ENCODE results near the gene SKOR1. TPM values are rescaled to one million over a fixed set of nuclear protein-coding genes. Genes with fewer than 3 reads are reported as not detected.

The SKOR1 gene
- polyA plus RNA-seq, 1 of the 3 experiments (the other 2 are of a cell fraction): 0.26 TPM

GRCh38 chr15:67784090-67784781 lies 41.1 kb upstream of the SKOR1 start:
- H3K27me3 ChIP-seq (ENCODE audit: insufficient read depth): no peaks in the 10 kb centered on the region
- peaks cover 0 to 2% of the 10 kb centered on the region in 2 experiments; a peak in 1 of 4 replicates for H3K4me1 ChIP-seq (ENCODE audit: control insufficient read depth in 1 of 2, insufficient read depth in 2 of 2, low read depth in 1 of 2, low read length in 1 of 2)
- DNase-seq: no peak
- no peak for TF ChIP-seq IRF3 (IDR thresholded peaks at IDR 0.05; ENCODE audit: low read depth, low read length)
- no peak for TF ChIP-seq SMC3 (IDR thresholded peaks at IDR 0.05; ENCODE audit: low read depth, low read length)
- no peak for TF ChIP-seq GABPA (IDR thresholded peaks at IDR 0.05; ENCODE audit: low read depth)
- TF ChIP-seq CTCF (IDR thresholded peaks at IDR 0.05): no peak
- H3K4me2 ChIP-seq: no peak overlapping the region
- no peak overlapping the region for H2AFZ ChIP-seq (ENCODE audit: low read depth)
- H3K9me2 ChIP-seq: no peaks in the 10 kb centered on the region
- 81% methylated on average over 4 of the region's 4 CpGs for WGBS (ENCODE audit: low lambda C conversion rate)
- H3K79me2 ChIP-seq (ENCODE audit: insufficient read depth): no peaks in the 10 kb centered on the region
- no peaks in the 10 kb centered on the region for H3K9me3 ChIP-seq
- H3F3A ChIP-seq (replicated peaks; ENCODE audit: insufficient read depth): no peaks in the 10 kb centered on the region
- no peak overlapping the region for H3K9ac ChIP-seq
- H4K20me1 ChIP-seq (ENCODE audit: insufficient read depth): no peaks in the 10 kb centered on the region
- ChIA-PET POLR2A (no interaction called here), CTCF (interaction anchor here (0.7 to 1.2 kb wide), 3 partner anchors 11 to 272 kb away, joined by 3 read pairs; no protein-coding TSS in a partner anchor)
- no peak overlapping the region for H3K27ac ChIP-seq (ENCODE audit: low read depth in 2 of 2, low read length in 1 of 2)
- peaks cover 0 to 4% of the 10 kb centered on the region in 2 experiments for H3K36me3 ChIP-seq (replicated peaks in 1 of 2; ENCODE audit: control insufficient read depth in 1 of 2, insufficient read depth in 2 of 2, low read length in 1 of 2)
- no peak overlapping the region for H3K4me3 ChIP-seq (ENCODE audit: low read depth in 2 of 2, low read length in 1 of 2)

- no peak overlapping the region for H3K4me3 ChIP-seq (ENCODE audit: low read depth in 2 of 2, low read length in 1 of 2)
- no peaks in the 10 kb centered on the region for H3K27me3 ChIP-seq (ENCODE audit: insufficient read depth)
- 88% methylated on average over 10 of the region's 12 CpGs for WGBS (ENCODE audit: low lambda C conversion rate)
- no peak overlapping the region for H3K4me2 ChIP-seq
- CTCF ChIA-PET: interaction anchor here (1.2 kb wide), 2 partner anchors 10 to 39 kb away, joined by 3 read pairs; no protein-coding TSS in a partner anchor
- no peaks in the 10 kb centered on the region for H3K9me2 ChIP-seq
- no peak for DNase-seq
- H4K20me1 ChIP-seq (ENCODE audit: insufficient read depth): no peaks in the 10 kb centered on the region
- POLR2A ChIA-PET: no interaction called here
- H3K9me3 ChIP-seq: no peaks in the 10 kb centered on the region
- TF ChIP-seq RAD21 (IDR thresholded peaks at IDR 0.05; ENCODE audit: low read length) (no peak), POLR2AphosphoS5 (IDR thresholded peaks at IDR 0.05; ENCODE audit: low read depth, low read length) (no peak), NRF1 (IDR thresholded peaks at IDR 0.05; ENCODE audit: low read depth, low read length) (no peak), GABPA (IDR thresholded peaks at IDR 0.05; ENCODE audit: low read depth) (no peak), ZBTB33 (IDR thresholded peaks at IDR 0.05; ENCODE audit: borderline replicate concordance, low read depth) (no peak), FOXM1 (IDR thresholded peaks at IDR 0.05; ENCODE audit: low read depth) (no peak), RXRA (IDR thresholded peaks at IDR 0.05; ENCODE audit: borderline replicate concordance, low read depth) (no peak), EP300 (IDR thresholded peaks at IDR 0.05; ENCODE audit: borderline replicate concordance in 1 of 2, low read depth in 1 of 2, low read length in 1 of 2) (no peak), TCF12 (IDR thresholded peaks at IDR 0.05) (no peak), RCOR1 (IDR thresholded peaks at IDR 0.05; ENCODE audit: low read length) (no peak), PBX3 (IDR thresholded peaks at IDR 0.05) (no peak)
- H3K79me2 ChIP-seq (ENCODE audit: insufficient read depth): no peaks in the 10 kb centered on the region
- H3K27ac ChIP-seq (ENCODE audit: low read depth in 2 of 2, low read length in 1 of 2): no peak overlapping the region
- peaks cover 0 to 2% of the 10 kb centered on the region in 2 experiments; a peak in 1 of 4 replicates for H3K4me1 ChIP-seq (ENCODE audit: control insufficient read depth in 1 of 2, insufficient read depth in 2 of 2, low read depth in 1 of 2, low read length in 1 of 2)
- peaks cover 0 to 4% of the 10 kb centered on the region in 2 experiments for H3K36me3 ChIP-seq (replicated peaks in 1 of 2; ENCODE audit: control insufficient read depth in 1 of 2, insufficient read depth in 2 of 2, low read length in 1 of 2)
- no peak overlapping the region for H3K9ac ChIP-seq
- no peaks in the 10 kb centered on the region for H3F3A ChIP-seq (replicated peaks; ENCODE audit: insufficient read depth)
- H2AFZ ChIP-seq (ENCODE audit: low read depth): no peak overlapping the region
Measured at GRCh38 chr15:67784856-67785430, 40.4 kb upstream of the SKOR1 start.
